SJCRH30 (cell line): ENCODE data around the gene TMEM179. TPM values are rescaled to one million over a fixed set of nuclear protein-coding genes. Genes with fewer than 3 reads are reported as not detected.

ENCODE experiments used
- total RNA-seq: library from RNA; depleted of rRNA; stranded (reverse); fragments of >200 nt; shearing (Covaris generic); gene quantifications from 2 replicates; pipeline ENCODE4 v1.2.3, GENCODE V29; 2014; rRNA removed

Gene TMEM179
- total RNA-seq, 1 experiment from 2014 or later, result not detected

Other genes starting within 250 kb of the TMEM179 start
- gene C14orf180, start 25.0 kb downstream of the TMEM179 start, total RNA-seq, result not detected in 2 replicates
- 36.9 and 38.3 TPM in 2 replicates for gene INF2, start 84.8 kb upstream of the TMEM179 start, total RNA-seq
- 0.58 and 1.2 TPM in 2 replicates for gene ADSS1, start 119.5 kb upstream of the TMEM179 start, total RNA-seq
- 105 and 157 TPM in 2 replicates for gene SIVA1, start 148.4 kb upstream of the TMEM179 start, total RNA-seq
- 160 and 164 TPM in 2 replicates for gene AKT1, start 191.0 kb upstream of the TMEM179 start, total RNA-seq
- 0.38 and 0.48 TPM in 2 replicates for gene ZBTB42, start 196.3 kb upstream of the TMEM179 start, total RNA-seq